ENCODE measurements around the gene ASIC4. TPM values are rescaled to one million over a fixed set of nuclear protein-coding genes. Genes with fewer than 3 reads are reported as not detected.

Gene ASIC4
- total and polyA plus RNA-seq, 9 of the 15 experiments (the other 6 are each of a cell fraction or from before 2014, with no cell fraction given), result 0.07 to 19.2 (median 4.8) TPM

DNA sequence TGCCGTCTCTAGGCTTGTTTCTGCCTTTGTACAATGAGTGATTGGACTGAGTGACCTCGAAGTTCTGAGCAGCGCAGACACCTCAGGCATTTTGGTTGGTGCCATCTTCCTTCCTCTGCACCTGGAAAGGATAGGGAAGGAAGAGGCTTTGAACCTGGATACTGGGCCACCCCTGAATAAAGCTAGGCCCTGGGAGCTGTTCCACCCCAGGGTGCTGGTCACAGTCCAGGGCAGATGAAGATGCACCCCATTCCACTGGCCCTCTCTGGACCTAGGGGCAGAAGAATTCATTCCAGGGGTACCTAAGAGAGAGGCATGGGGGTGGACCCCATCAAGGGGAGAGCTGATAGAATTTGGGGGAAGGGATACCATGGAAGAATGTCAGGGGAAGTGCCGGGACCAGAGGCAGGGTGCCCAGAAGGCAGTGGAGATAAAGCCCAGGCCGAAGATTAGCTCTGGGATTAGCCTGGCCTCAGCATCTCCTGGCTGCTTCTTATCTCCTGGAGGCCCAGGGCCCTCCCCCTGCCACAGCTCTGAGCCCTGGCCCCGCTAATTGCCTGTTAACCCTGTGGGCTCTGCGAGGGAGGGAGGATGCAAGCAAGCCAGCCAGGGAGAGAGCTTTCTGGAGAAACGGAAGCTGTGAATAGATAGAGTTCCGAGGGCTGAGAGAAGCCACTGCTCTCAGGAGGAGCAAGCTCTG is 11.4 kb downstream of the ASIC4 start:
- Histone ChIP-seq H4K20me1 (replicated peaks; ENCODE audit: control insufficient read depth, insufficient read depth, low read length) (no peaks in the 10 kb centered on the region), H2AFZ (ENCODE audit: low read depth, low read length) (no peak overlapping the region), H3K9me1 (ENCODE audit: control insufficient read depth, insufficient read depth, low read length) (no peaks in the 10 kb centered on the region), H3K4me1 (replicated peaks in 1 of 2; ENCODE audit: control insufficient read depth in 2 of 2, insufficient read depth in 2 of 2, low read length in 2 of 2) (peaks cover 84 to 91% of the 10 kb centered on the region in 2 experiments), H3K36me3 (ENCODE audit: control insufficient read depth, insufficient read depth, low read length) (peaks cover 29% of the 10 kb centered on the region; the same call in 2 of the 3 replicates), H3K27me3 (ENCODE audit: control insufficient read depth in 2 of 2, insufficient read depth in 2 of 2, low read length in 2 of 2) (no peaks in the 10 kb centered on the region), H3K9me3 (replicated peaks; ENCODE audit: control insufficient read depth, insufficient read depth, low read depth, low read length) (no peaks in the 10 kb centered on the region), H3K79me2 (ENCODE audit: control insufficient read depth, insufficient read depth, low read length) (peaks cover 79% of the 10 kb centered on the region), H3K4me2 (ENCODE audit: insufficient read depth, low read length) (peak overlapping the region; percentile 74), H3K9ac (ENCODE audit: insufficient read depth in 1 of 2, low read depth in 2 of 2, low read length in 2 of 2) (peak overlapping the region; percentile 58 to 83), H3K27ac (ENCODE audit: extremely low read depth, low read depth, low read length) (peak overlapping the region; percentile 71), H3K4me3 (no peak overlapping the region; the same call in 1 of the 2 replicates)
- WGBS (ENCODE audit: insufficient coverage, low coverage, missing lambda C conversion rate), result 2% methylated on average over 7 of the region's 9 CpGs
- peak; percentile 76 for ATAC-seq
- DNase-seq (ENCODE audit: extremely low read depth in 1 of 4, low spot score in 3 of 4), result peak; percentile 68 to 93 (median 80)
- intact Hi-C loops (cut with micrococcal nuclease) (loop anchor here (1.0 kb wide), 3 partner anchors 15 to 49 kb away; partner anchors contain the start of gene GMPPA), in situ Hi-C loops (cut with MboI) (loop anchor here (5.0 to 10.0 kb wide), 2 partner anchors 33 to 51 kb away; no protein-coding TSS in a partner anchor)
- CTCF ChIA-PET (ENCODE audit: low intra/inter-chr PET ratio), result no interaction called here
- POLR2A ChIA-PET, result interaction anchor here (0.7 to 1.2 kb wide), 5 partner anchors 27 to 137 kb away, joined by 3 to 4 read pairs (median 3); partner anchors contain the start of gene GMPPA
- no TSS peak for BruUV-seq (replicated peaks)
- FAIRE-seq, result peak; percentile 98
- TF ChIP-seq, protein P1, sequence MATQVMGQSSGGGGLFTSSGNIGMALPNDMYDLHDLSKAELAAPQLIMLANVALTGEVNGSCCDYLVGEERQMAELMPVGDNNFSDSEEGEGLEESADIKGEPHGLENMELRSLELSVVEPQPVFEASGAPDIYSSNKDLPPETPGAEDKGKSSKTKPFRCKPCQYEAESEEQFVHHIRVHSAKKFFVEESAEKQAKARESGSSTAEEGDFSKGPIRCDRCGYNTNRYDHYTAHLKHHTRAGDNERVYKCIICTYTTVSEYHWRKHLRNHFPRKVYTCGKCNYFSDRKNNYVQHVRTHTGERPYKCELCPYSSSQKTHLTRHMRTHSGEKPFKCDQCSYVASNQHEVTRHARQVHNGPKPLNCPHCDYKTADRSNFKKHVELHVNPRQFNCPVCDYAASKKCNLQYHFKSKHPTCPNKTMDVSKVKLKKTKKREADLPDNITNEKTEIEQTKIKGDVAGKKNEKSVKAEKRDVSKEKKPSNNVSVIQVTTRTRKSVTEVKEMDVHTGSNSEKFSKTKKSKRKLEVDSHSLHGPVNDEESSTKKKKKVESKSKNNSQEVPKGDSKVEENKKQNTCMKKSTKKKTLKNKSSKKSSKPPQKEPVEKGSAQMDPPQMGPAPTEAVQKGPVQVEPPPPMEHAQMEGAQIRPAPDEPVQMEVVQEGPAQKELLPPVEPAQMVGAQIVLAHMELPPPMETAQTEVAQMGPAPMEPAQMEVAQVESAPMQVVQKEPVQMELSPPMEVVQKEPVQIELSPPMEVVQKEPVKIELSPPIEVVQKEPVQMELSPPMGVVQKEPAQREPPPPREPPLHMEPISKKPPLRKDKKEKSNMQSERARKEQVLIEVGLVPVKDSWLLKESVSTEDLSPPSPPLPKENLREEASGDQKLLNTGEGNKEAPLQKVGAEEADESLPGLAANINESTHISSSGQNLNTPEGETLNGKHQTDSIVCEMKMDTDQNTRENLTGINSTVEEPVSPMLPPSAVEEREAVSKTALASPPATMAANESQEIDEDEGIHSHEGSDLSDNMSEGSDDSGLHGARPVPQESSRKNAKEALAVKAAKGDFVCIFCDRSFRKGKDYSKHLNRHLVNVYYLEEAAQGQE (IDR thresholded peaks at IDR 0.05; ENCODE audit: borderline replicate concordance), result peak; percentile 58
- TF ChIP-seq, protein P1 (CRISPR knock-in tag; IDR thresholded peaks at IDR 0.05; ENCODE audit: low read depth), result peak; percentile 74; the same call in 1 of the 2 replicates
- TF ChIP-seq CBX3 (IDR thresholded peaks at IDR 0.05; ENCODE audit: borderline replicate concordance in 1 of 2, low read length in 2 of 2), result peak in 1 of 2 experiments; percentile 46; a peak in 1 of 3 replicates
- peak; percentile 47; the same call in 1 of the 2 replicates for TF ChIP-seq ZEB2 (IDR thresholded peaks at IDR 0.05)
- 0 out of 2 replicates have a peak, but pooled peaks have one; percentile 28 for TF ChIP-seq NR2C1 (IDR thresholded peaks at IDR 0.05)
- TF ChIP-seq NR2C1 (tag; IDR thresholded peaks at IDR 0.05), result peak; percentile 15; the same call in 1 of the 2 replicates
- TF ChIP-seq NFE2 (IDR thresholded peaks at IDR 0.05; ENCODE audit: low read depth), result peak; percentile 38; the same call in 1 of the 2 replicates
- TF ChIP-seq CREB1 (IDR thresholded peaks at IDR 0.05), result peak; percentile 12; the same call in 1 of the 2 replicates
- no peak for TF ChIP-seq CREB1 (CRISPR knock-in tag; IDR thresholded peaks at IDR 0.05)
- no peak for TF ChIP-seq ATF1 (CRISPR knock-in tag; IDR thresholded peaks at IDR 0.05)
- peak; percentile 24; the same call in 1 of the 2 replicates for TF ChIP-seq ATF1 (tag; IDR thresholded peaks at IDR 0.05)
- peak; percentile 58; the same call in 1 of the 2 replicates for TF ChIP-seq ZKSCAN8 (CRISPR knock-in tag; IDR thresholded peaks at IDR 0.05)
- no peak for TF ChIP-seq U2AF2 (optimal IDR thresholded peaks at IDR 0.05; ENCODE audit: low read depth, low read length)
- peak; percentile 99 for TF ChIP-seq HMGN3 (IDR thresholded peaks at IDR 0.05; ENCODE audit: borderline replicate concordance, extremely low read depth, insufficient read length, low read depth, low read length)
- peak in 1 of 2 experiments; percentile 41; a peak in 2 of 4 replicates for TF ChIP-seq TRIM24 (IDR thresholded peaks at IDR 0.05)
- no peak for TF ChIP-seq NCOA2 (IDR thresholded peaks at IDR 0.05; ENCODE audit: partially characterized antibody in 2 of 2)

All from K562 (cell line).